ENCODE results near the gene LINC00305.

- no peak for TF ChIP-seq GATA3 (IDR thresholded peaks at IDR 0.05; ENCODE audit: low read depth, low read length)
- no peak for TF ChIP-seq GATA2 (IDR thresholded peaks at IDR 0.05; ENCODE audit: low read depth, low read length)
These were observed 6.0 kb downstream of the LINC00305 start for GRCh38 chr18:64142904-64143303.

Measured in SH-SY5Y (cell line).